ENCODE data around the gene AMOTL2. TPM values are rescaled to one million over a fixed set of nuclear protein-coding genes. Genes with fewer than 3 reads are reported as not detected.

Gene AMOTL2
- total and polyA plus RNA-seq, 3 experiments from 2014 or later, result 0.10 TPM; not detected in 2

GRCh38 chr3:134337511-134338200 lies 36.6 kb downstream of the AMOTL2 start:
- H3K4me3 ChIP-seq (ENCODE audit: low read length), result no peak overlapping the region
- H3K36me3 ChIP-seq (ENCODE audit: insufficient read depth, low read length), result no peaks in the 10 kb centered on the region
- peaks cover 5% of the 10 kb centered on the region for H3K27me3 ChIP-seq (ENCODE audit: insufficient read depth, low read length, poor library complexity, severe bottlenecking)
- H3K9me3 Mint-ChIP-seq, result no peaks in the 10 kb centered on the region
- H3K36me3 Mint-ChIP-seq, result no peaks in the 10 kb centered on the region
- H3K27ac Mint-ChIP-seq, result no peak overlapping the region
- peaks cover 3 to 4% of the 10 kb centered on the region in 2 donors for H3K27me3 Mint-ChIP-seq
- POLR2A ChIA-PET, result no interaction called here
- CTCF ChIA-PET, result no interaction called here
- no peaks in the 10 kb centered on the region for H3K4me1 ChIP-seq (ENCODE audit: insufficient read depth, low read length)
- no peak for DNase-seq
- no peaks in the 10 kb centered on the region for H3K9me3 ChIP-seq (ENCODE audit: low read length)
- H3K4me3 Mint-ChIP-seq, result no peak overlapping the region
- no peak overlapping the region for H3K27ac ChIP-seq (ENCODE audit: low read depth, low read length)
- H3K4me1 Mint-ChIP-seq, result no peaks in the 10 kb centered on the region

GRCh38 chr3:134337071-134337482 lies 37.2 kb downstream of the AMOTL2 start:
- no peaks in the 10 kb centered on the region for H3K36me3 Mint-ChIP-seq
- H3K4me3 Mint-ChIP-seq, result no peak overlapping the region
- POLR2A ChIA-PET, result no interaction called here
- no peak overlapping the region for H3K4me3 ChIP-seq (ENCODE audit: low read length)
- H3K36me3 ChIP-seq (ENCODE audit: insufficient read depth, low read length), result no peaks in the 10 kb centered on the region
- H3K27me3 Mint-ChIP-seq, result peaks cover 4 to 6% of the 10 kb centered on the region in 2 donors
- H3K9me3 Mint-ChIP-seq, result no peaks in the 10 kb centered on the region
- CTCF ChIA-PET, result no interaction called here
- H3K4me1 Mint-ChIP-seq, result no peaks in the 10 kb centered on the region
- DNase-seq, result no peak
- H3K27ac Mint-ChIP-seq, result no peak overlapping the region
- peaks cover 5% of the 10 kb centered on the region for H3K27me3 ChIP-seq (ENCODE audit: insufficient read depth, low read length, poor library complexity, severe bottlenecking)
- no peak overlapping the region for H3K27ac ChIP-seq (ENCODE audit: low read depth, low read length)
- H3K4me1 ChIP-seq (ENCODE audit: insufficient read depth, low read length), result no peaks in the 10 kb centered on the region
- no peaks in the 10 kb centered on the region for H3K9me3 ChIP-seq (ENCODE audit: low read length)

GRCh38 chr3:134336587-134336986 lies 37.7 kb downstream of the AMOTL2 start:
- H3K9me3 Mint-ChIP-seq, result no peaks in the 10 kb centered on the region
- H3K27ac Mint-ChIP-seq, result no peak overlapping the region
- CTCF ChIA-PET, result no interaction called here
- H3K4me3 ChIP-seq (ENCODE audit: low read length), result no peak overlapping the region
- no peaks in the 10 kb centered on the region for H3K4me1 Mint-ChIP-seq
- POLR2A ChIA-PET, result no interaction called here
- H3K4me3 Mint-ChIP-seq, result no peak overlapping the region
- no peaks in the 10 kb centered on the region for H3K9me3 ChIP-seq (ENCODE audit: low read length)
- H3K4me1 ChIP-seq (ENCODE audit: insufficient read depth, low read length), result no peaks in the 10 kb centered on the region
- peaks cover 6 to 8% of the 10 kb centered on the region in 2 donors for H3K27me3 Mint-ChIP-seq
- H3K36me3 Mint-ChIP-seq, result no peaks in the 10 kb centered on the region
- DNase-seq, result no peak
- peaks cover 5% of the 10 kb centered on the region for H3K27me3 ChIP-seq (ENCODE audit: insufficient read depth, low read length, poor library complexity, severe bottlenecking)
- no peaks in the 10 kb centered on the region for H3K36me3 ChIP-seq (ENCODE audit: insufficient read depth, low read length)
- H3K27ac ChIP-seq (ENCODE audit: low read depth, low read length), result no peak overlapping the region

- no peak for DNase-seq
- peaks cover 6 to 9% of the 10 kb centered on the region in 2 donors for H3K27me3 Mint-ChIP-seq
- no peaks in the 10 kb centered on the region for H3K36me3 ChIP-seq (ENCODE audit: insufficient read depth, low read length)
- H3K4me3 Mint-ChIP-seq, result no peak overlapping the region
- H3K27ac ChIP-seq (ENCODE audit: low read depth, low read length), result no peak overlapping the region
- POLR2A ChIA-PET, result no interaction called here
- H3K27ac Mint-ChIP-seq, result no peak overlapping the region
- H3K9me3 ChIP-seq (ENCODE audit: low read length), result no peaks in the 10 kb centered on the region
- H3K4me3 ChIP-seq (ENCODE audit: low read length), result no peak overlapping the region
- peaks cover 5% of the 10 kb centered on the region for H3K27me3 ChIP-seq (ENCODE audit: insufficient read depth, low read length, poor library complexity, severe bottlenecking)
- CTCF ChIA-PET, result interaction anchor here (1.0 to 1.7 kb wide), 2 partner anchors 10 to 26 kb away, joined by 4 to 5 read pairs; no protein-coding TSS in a partner anchor
- H3K4me1 ChIP-seq (ENCODE audit: insufficient read depth, low read length), result no peaks in the 10 kb centered on the region
- no peaks in the 10 kb centered on the region for H3K4me1 Mint-ChIP-seq
- H3K9me3 Mint-ChIP-seq, result no peaks in the 10 kb centered on the region
- H3K36me3 Mint-ChIP-seq, result no peaks in the 10 kb centered on the region
Measured at GRCh38 chr3:134334901-134335280, 39.4 kb downstream of the AMOTL2 start.

- H3K36me3 Mint-ChIP-seq, result no peaks in the 10 kb centered on the region
- peaks cover 6 to 9% of the 10 kb centered on the region in 2 donors for H3K27me3 Mint-ChIP-seq
- ChIA-PET POLR2A (no interaction called here), CTCF (interaction anchor here (1.0 to 1.7 kb wide), 2 partner anchors 10 to 25 kb away, joined by 4 to 5 read pairs; no protein-coding TSS in a partner anchor)
- Histone ChIP-seq H3K36me3 (ENCODE audit: insufficient read depth, low read length) (no peaks in the 10 kb centered on the region), H3K27me3 (ENCODE audit: insufficient read depth, low read length, poor library complexity, severe bottlenecking) (peaks cover 5% of the 10 kb centered on the region), H3K9me3 (ENCODE audit: low read length) (no peaks in the 10 kb centered on the region), H3K4me1 (ENCODE audit: insufficient read depth, low read length) (no peaks in the 10 kb centered on the region), H3K27ac (ENCODE audit: low read depth, low read length) (no peak overlapping the region), H3K4me3 (ENCODE audit: low read length) (no peak overlapping the region)
- no peaks in the 10 kb centered on the region for H3K4me1 Mint-ChIP-seq
- no peak for DNase-seq
- H3K4me3 Mint-ChIP-seq, result no peak overlapping the region
- no peaks in the 10 kb centered on the region for H3K9me3 Mint-ChIP-seq
- H3K27ac Mint-ChIP-seq, result peak overlapping the region in 1 of 8 donors; percentile 44
Measured at GRCh38 chr3:134334231-134334900, 39.9 kb downstream of the AMOTL2 start.

GRCh38 chr3:134333522-134334181 lies 40.6 kb downstream of the AMOTL2 start:
- H3K27ac Mint-ChIP-seq, result no peak overlapping the region
- no peak for DNase-seq
- H3K4me1 ChIP-seq (ENCODE audit: insufficient read depth, low read length), result no peaks in the 10 kb centered on the region
- no peak overlapping the region for H3K27ac ChIP-seq (ENCODE audit: low read depth, low read length)
- no peak overlapping the region for H3K4me3 ChIP-seq (ENCODE audit: low read length)
- POLR2A ChIA-PET, result no interaction called here
- no peaks in the 10 kb centered on the region for H3K36me3 ChIP-seq (ENCODE audit: insufficient read depth, low read length)
- H3K4me1 Mint-ChIP-seq, result no peaks in the 10 kb centered on the region
- no peaks in the 10 kb centered on the region for H3K9me3 ChIP-seq (ENCODE audit: low read length)
- H3K27me3 ChIP-seq (ENCODE audit: insufficient read depth, low read length, poor library complexity, severe bottlenecking), result peaks cover 5% of the 10 kb centered on the region
- no peak overlapping the region for H3K4me3 Mint-ChIP-seq
- H3K27me3 Mint-ChIP-seq, result peaks cover 6 to 9% of the 10 kb centered on the region in 2 donors
- no peaks in the 10 kb centered on the region for H3K9me3 Mint-ChIP-seq
- CTCF ChIA-PET, result interaction anchor here (1.0 to 1.7 kb wide), 2 partner anchors 11 to 25 kb away, joined by 4 to 5 read pairs; no protein-coding TSS in a partner anchor
- no peaks in the 10 kb centered on the region for H3K36me3 Mint-ChIP-seq

- Histone ChIP-seq H3K27me3 (ENCODE audit: insufficient read depth, low read length, poor library complexity, severe bottlenecking) (peaks cover 5% of the 10 kb centered on the region), H3K27ac (ENCODE audit: low read depth, low read length) (no peak overlapping the region), H3K4me3 (ENCODE audit: low read length) (no peak overlapping the region), H3K4me1 (ENCODE audit: insufficient read depth, low read length) (no peaks in the 10 kb centered on the region), H3K9me3 (ENCODE audit: low read length) (no peaks in the 10 kb centered on the region), H3K36me3 (ENCODE audit: insufficient read depth, low read length) (no peaks in the 10 kb centered on the region)
- Mint-ChIP-seq H3K4me1 (no peaks in the 10 kb centered on the region), H3K36me3 (no peaks in the 10 kb centered on the region), H3K9me3 (no peaks in the 10 kb centered on the region), H3K27ac (no peak overlapping the region), H3K27me3 (peaks cover 9 to 10% of the 10 kb centered on the region in 2 donors), H3K4me3 (no peak overlapping the region)
- ChIA-PET CTCF (no interaction called here), POLR2A (no interaction called here)
- no peak for DNase-seq
Measured at GRCh38 chr3:134332344-134332743, 41.9 kb downstream of the AMOTL2 start.

- no peak overlapping the region for H3K4me3 Mint-ChIP-seq
- no peak for DNase-seq
- no peaks in the 10 kb centered on the region for H3K36me3 Mint-ChIP-seq
- Histone ChIP-seq H3K4me3 (ENCODE audit: low read length) (no peak overlapping the region), H3K9me3 (ENCODE audit: low read length) (no peaks in the 10 kb centered on the region), H3K27me3 (ENCODE audit: insufficient read depth, low read length, poor library complexity, severe bottlenecking) (peaks cover 5% of the 10 kb centered on the region), H3K4me1 (ENCODE audit: insufficient read depth, low read length) (no peaks in the 10 kb centered on the region), H3K36me3 (ENCODE audit: insufficient read depth, low read length) (no peaks in the 10 kb centered on the region), H3K27ac (ENCODE audit: low read depth, low read length) (no peak overlapping the region)
- CTCF ChIA-PET, result interaction anchor here (1.0 kb wide), 2 partner anchors 13 to 35 kb away, joined by 3 read pairs; no protein-coding TSS in a partner anchor
- POLR2A ChIA-PET, result no interaction called here
- no peak overlapping the region for H3K27ac Mint-ChIP-seq
- no peaks in the 10 kb centered on the region for H3K9me3 Mint-ChIP-seq
- H3K27me3 Mint-ChIP-seq, result peaks cover 9 to 10% of the 10 kb centered on the region in 2 donors
- H3K4me1 Mint-ChIP-seq, result no peaks in the 10 kb centered on the region
Measured at GRCh38 chr3:134331811-134332199, 42.4 kb downstream of the AMOTL2 start.
